ENCODE results near the gene PCDH1. TPM values are rescaled to one million over a fixed set of nuclear protein-coding genes. Genes with fewer than 3 reads are reported as not detected.

PCDH1 gene
- total RNA-seq, 1 experiment from 2014 or later, result 127 TPM

- Histone ChIP-seq H2BK20ac (ENCODE audit: low read depth, low read length, poor library complexity, severe bottlenecking) (no peak overlapping the region), H3K14ac (ENCODE audit: insufficient read depth, low read length) (no peak overlapping the region), H2BK120ac (ENCODE audit: low read depth, low read length, poor library complexity, severe bottlenecking) (no peak overlapping the region), H3K79me2 (ENCODE audit: insufficient read depth, low read length) (peaks cover 10% of the 10 kb centered on the region; the same call in 1 of the 2 replicates), H3K27ac (ENCODE audit: insufficient read length, low read depth, low read length) (no peak overlapping the region), H3K9ac (ENCODE audit: extremely low read depth, insufficient read length, low read length) (no peak overlapping the region), H3T11ph (ENCODE audit: low read length) (no peak overlapping the region), H4K91ac (ENCODE audit: insufficient read length, low read depth, low read length) (no peak overlapping the region), H3K4ac (ENCODE audit: low read depth, low read length) (no peak overlapping the region), H3K4me2 (ENCODE audit: insufficient read depth, insufficient read length, low read length) (no peak overlapping the region), H3K23me2 (ENCODE audit: insufficient read length, low read depth, low read length, poor library complexity, severe bottlenecking) (no peaks in the 10 kb centered on the region), H4K5ac (ENCODE audit: insufficient read length, low read depth, low read length) (no peak overlapping the region), H2BK12ac (ENCODE audit: insufficient read length, low read depth, low read length) (no peak overlapping the region), H2AK5ac (ENCODE audit: insufficient read length, low read length) (no peak overlapping the region), H4K20me1 (ENCODE audit: control insufficient read depth, insufficient read depth, insufficient read length) (peaks cover 2% of the 10 kb centered on the region), H3K9me3 (ENCODE audit: control insufficient read depth, low read depth, low read length) (no peaks in the 10 kb centered on the region), H2BK15ac (ENCODE audit: low read depth, low read length) (no peak overlapping the region), H3K18ac (ENCODE audit: insufficient read length, low read depth, low read length) (no peak overlapping the region), H4K8ac (replicated peaks; ENCODE audit: insufficient read length, low read depth, low read length) (no peak overlapping the region), H2AFZ (ENCODE audit: low read length) (no peak overlapping the region), H3K79me1 (ENCODE audit: insufficient read depth, low read depth, low read length, poor library complexity, severe bottlenecking) (peaks cover 8% of the 10 kb centered on the region), H3K27me3 (ENCODE audit: insufficient read depth, low read length) (no peaks in the 10 kb centered on the region), H3K4me1 (ENCODE audit: insufficient read depth, low read length) (no peaks in the 10 kb centered on the region; the same call in 1 of the 2 replicates), H2BK5ac (ENCODE audit: insufficient read length, low read length) (no peak overlapping the region), H3K56ac (ENCODE audit: insufficient read length, low read depth, low read length) (no peak overlapping the region), H3K23ac (ENCODE audit: insufficient read length, low read depth, low read length) (no peak overlapping the region)
- H3K27me3 Mint-ChIP-seq (ENCODE audit: low read depth), result no peaks in the 10 kb centered on the region; the same call in 1 of the 2 replicates
- no peak for TF ChIP-seq CTCF (conservative IDR thresholded peaks at IDR 0.05)
- no CpG with 5 or more reads among the region's 13 CpGs for WGBS (ENCODE audit: extremely low coverage, insufficient read length, low lambda C conversion rate)
- no peak overlapping the region for H3K27ac Mint-ChIP-seq
- no peaks in the 10 kb centered on the region for H3K9me3 Mint-ChIP-seq
- H3K4me3 Mint-ChIP-seq, result no peak overlapping the region
- no peak for DNase-seq
- peaks cover 79 to 86% (median 85%) of the 10 kb centered on the region in 3 experiments; a peak in 6 of 7 replicates for H3K36me3 Mint-ChIP-seq (ENCODE audit: insufficient read depth in 1 of 3, low read depth in 3 of 3)
- peaks cover 23 to 33% of the 10 kb centered on the region in 2 experiments for H3K4me1 Mint-ChIP-seq
These were observed 12.1 kb downstream of the PCDH1 start for GRCh38 chr5:141866096-141866495.

All from H9 (cell line).